ENCODE measurements around the gene INPP5F. TPM values are rescaled to one million over a fixed set of nuclear protein-coding genes. Genes with fewer than 3 reads are reported as not detected.

INPP5F gene
- polyA plus RNA-seq, 1 donor (not counting 4 experiments of a cell fraction or from before 2014, with no cell fraction given), result 21.1 TPM

DNA sequence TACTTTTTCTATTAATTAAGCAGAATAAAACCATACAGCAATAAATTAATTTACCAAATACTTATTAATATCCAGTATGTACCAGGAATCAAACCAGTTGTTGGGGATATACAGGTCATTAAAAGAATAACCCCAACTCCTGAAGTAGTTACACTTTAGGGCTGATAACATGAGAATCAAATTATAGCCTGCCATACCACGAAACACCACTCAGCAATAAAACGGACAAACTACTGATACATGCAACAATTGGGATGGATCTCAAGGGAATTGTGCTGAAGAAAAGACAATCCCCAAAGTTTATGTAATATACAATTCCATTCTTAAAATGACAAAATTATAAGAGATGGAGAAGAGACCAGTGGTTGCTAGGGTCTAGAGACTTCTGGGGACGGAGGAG is 124.1 kb downstream of the INPP5F start:
- FAIRE-seq (no peak), DNase-seq (ENCODE audit: low read depth, low spot score) (no peak)
- Histone ChIP-seq H2AFZ (ENCODE audit: control insufficient read depth, low read length) (no peak overlapping the region), H3K4me3 (ENCODE audit: control insufficient read depth in 2 of 3, extremely low read depth in 1 of 3, insufficient read depth in 2 of 3, low read depth in 1 of 3, low read length in 3 of 3) (no peak overlapping the region), H3K27ac (ENCODE audit: control insufficient read depth, insufficient read depth, low read length) (no peak overlapping the region), H3K4me1 (ENCODE audit: control insufficient read depth, extremely low read depth, insufficient read depth, low read length) (peaks cover 14% of the 10 kb centered on the region), H3K4me2 (ENCODE audit: control insufficient read depth, extremely low read depth, insufficient read depth, low read depth, low read length) (no peak overlapping the region), H3K79me2 (ENCODE audit: control insufficient read depth, insufficient read depth, low read length) (peaks cover 4% of the 10 kb centered on the region), H3K9me1 (ENCODE audit: control insufficient read depth, extremely low read depth, insufficient read depth, low read length) (no peaks in the 10 kb centered on the region), H3K9me3 (ENCODE audit: control insufficient read depth, low read depth, low read length) (no peaks in the 10 kb centered on the region), H3K36me3 (ENCODE audit: control insufficient read depth in 2 of 2, extremely low read depth in 1 of 2, insufficient read depth in 2 of 2, low read length in 2 of 2) (peaks cover 7 to 22% of the 10 kb centered on the region in 2 experiments), H4K20me1 (ENCODE audit: control insufficient read depth, extremely low read depth, insufficient read depth, low read length) (peaks cover 3% of the 10 kb centered on the region), H3K27me3 (ENCODE audit: control insufficient read depth, extremely low read depth, insufficient read depth, low read length) (no peaks in the 10 kb centered on the region), H3K9ac (ENCODE audit: control insufficient read depth, extremely low read depth, insufficient read depth, low read length) (no peak overlapping the region)
- TF ChIP-seq CTCF (optimal IDR thresholded peaks at IDR 0.05 in 1 of 3, IDR thresholded peaks at IDR 0.05 in 1 of 3, conservative IDR thresholded peaks at IDR 0.05 in 1 of 3; ENCODE audit: extremely low read depth in 1 of 3, insufficient read depth in 2 of 3, low read length in 3 of 3) (no peak), EZH2 (IDR thresholded peaks at IDR 0.05; ENCODE audit: low read length) (no peak)
- dilution Hi-C loops (cut with MboI; ENCODE audit: extremely low pct_ligation_motif_present, low sequenced_read_pairs), result no loop called here

DNA sequence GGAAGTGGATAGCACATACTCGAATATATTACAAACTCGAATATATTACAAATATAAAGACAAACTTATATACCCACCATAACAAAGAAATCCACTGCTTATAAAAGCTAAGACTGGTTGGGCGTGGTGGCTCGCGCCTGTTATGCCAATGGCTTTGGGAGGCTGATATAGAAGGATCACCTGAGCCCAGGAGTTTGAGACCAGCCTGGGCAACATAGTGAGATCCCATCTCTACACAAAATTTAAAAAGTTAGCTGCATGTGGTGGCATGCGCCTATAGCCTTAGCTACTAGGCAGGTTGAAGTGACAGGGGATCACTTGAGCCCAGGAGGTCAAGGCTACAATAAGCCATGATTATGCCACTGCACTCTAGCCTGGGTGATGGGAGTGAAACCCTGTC is 126.4 kb downstream of the INPP5F start:
- H3K79me2 ChIP-seq (ENCODE audit: control insufficient read depth, insufficient read depth, low read length), result peaks cover 6% of the 10 kb centered on the region
- dilution Hi-C loops (cut with MboI; ENCODE audit: extremely low pct_ligation_motif_present, low sequenced_read_pairs), result no loop called here

More for the DNA sequence above, 126.4 kb downstream of the INPP5F start:
- Histone ChIP-seq H3K9me1 (ENCODE audit: control insufficient read depth, extremely low read depth, insufficient read depth, low read length) (no peaks in the 10 kb centered on the region), H3K36me3 (ENCODE audit: control insufficient read depth in 2 of 2, extremely low read depth in 1 of 2, insufficient read depth in 2 of 2, low read length in 2 of 2) (peaks cover 4 to 22% of the 10 kb centered on the region in 2 experiments), H3K4me3 (ENCODE audit: control insufficient read depth in 2 of 3, extremely low read depth in 1 of 3, insufficient read depth in 2 of 3, low read depth in 1 of 3, low read length in 3 of 3) (no peak overlapping the region), H3K27me3 (ENCODE audit: control insufficient read depth, extremely low read depth, insufficient read depth, low read length) (no peaks in the 10 kb centered on the region), H2AFZ (ENCODE audit: control insufficient read depth, low read length) (no peak overlapping the region), H3K9ac (ENCODE audit: control insufficient read depth, extremely low read depth, insufficient read depth, low read length) (no peak overlapping the region), H3K4me2 (ENCODE audit: control insufficient read depth, extremely low read depth, insufficient read depth, low read depth, low read length) (no peak overlapping the region), H3K9me3 (ENCODE audit: control insufficient read depth, low read depth, low read length) (no peaks in the 10 kb centered on the region), H4K20me1 (ENCODE audit: control insufficient read depth, extremely low read depth, insufficient read depth, low read length) (peaks cover 3% of the 10 kb centered on the region), H3K4me1 (ENCODE audit: control insufficient read depth, extremely low read depth, insufficient read depth, low read length) (peaks cover 14% of the 10 kb centered on the region), H3K27ac (ENCODE audit: control insufficient read depth, insufficient read depth, low read length) (no peak overlapping the region)
- FAIRE-seq (no peak), DNase-seq (ENCODE audit: low read depth, low spot score) (no peak)
- no peak for TF ChIP-seq CTCF (optimal IDR thresholded peaks at IDR 0.05 in 1 of 3, IDR thresholded peaks at IDR 0.05 in 1 of 3, conservative IDR thresholded peaks at IDR 0.05 in 1 of 3; ENCODE audit: extremely low read depth in 1 of 3, insufficient read depth in 2 of 3, low read length in 3 of 3)
- TF ChIP-seq EZH2 (IDR thresholded peaks at IDR 0.05; ENCODE audit: low read length), result no peak
